Islet precursor cell (in vitro differentiated cells): ENCODE data around the gene FCHSD1.
A peak's percentile ranks its signal among the peaks of the same experiment; 100 is the strongest.

Experiments
- DNase-seq: peaks from one replicate; pipeline ENCODE4 v3.0.0-alpha.2; 2018

Gene FCHSD1

DNA sequence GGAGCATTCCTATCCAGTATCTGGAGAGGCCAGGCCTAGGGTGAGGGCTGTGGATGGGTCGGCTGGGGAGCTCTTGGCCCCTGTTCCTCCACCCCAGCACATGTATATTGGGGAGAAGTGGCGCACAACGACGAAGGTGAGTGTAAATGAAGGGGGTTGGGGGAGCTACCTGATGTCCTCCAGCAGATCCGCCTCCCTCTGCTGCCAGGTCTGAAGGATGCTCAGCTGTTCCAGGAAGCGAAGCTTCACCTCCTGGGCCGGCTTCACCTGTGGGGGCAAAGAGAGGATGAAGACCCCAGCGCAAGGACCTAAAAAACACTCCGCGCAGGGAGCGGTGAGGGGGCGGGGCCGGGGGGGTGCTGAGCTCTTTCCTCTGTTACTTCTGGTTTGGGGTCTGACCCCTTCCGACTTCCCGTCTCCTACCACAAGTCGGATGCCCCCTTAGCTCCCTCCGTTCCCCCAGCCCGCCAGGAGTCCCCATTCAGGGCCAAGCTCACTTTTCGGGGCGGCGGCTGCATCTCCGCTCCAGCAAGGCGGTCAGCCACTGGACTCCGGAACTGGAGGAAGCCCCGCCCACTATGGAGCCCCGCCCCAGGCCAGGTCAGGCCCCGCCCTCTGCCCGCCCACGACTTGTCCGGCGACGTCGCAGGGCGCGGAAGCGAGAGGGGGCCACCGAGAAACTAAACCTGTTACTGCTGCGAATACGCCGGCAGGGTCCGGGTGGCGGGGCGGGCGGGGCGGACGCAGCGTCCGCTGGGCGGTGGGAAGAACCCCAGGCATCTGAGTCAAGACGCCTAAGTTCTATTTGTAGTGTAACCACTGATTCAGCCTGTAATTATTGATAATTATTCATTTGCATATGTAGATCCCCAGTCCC lies at the start of gene FCHSD1:
TSS of gene FCHSD1 (minus strand) at position 568 of the 877 bp plus-strand sequence. CDS start at position 518, 50 bp downstream.
- peak; percentile 97 for DNase-seq

DNA sequence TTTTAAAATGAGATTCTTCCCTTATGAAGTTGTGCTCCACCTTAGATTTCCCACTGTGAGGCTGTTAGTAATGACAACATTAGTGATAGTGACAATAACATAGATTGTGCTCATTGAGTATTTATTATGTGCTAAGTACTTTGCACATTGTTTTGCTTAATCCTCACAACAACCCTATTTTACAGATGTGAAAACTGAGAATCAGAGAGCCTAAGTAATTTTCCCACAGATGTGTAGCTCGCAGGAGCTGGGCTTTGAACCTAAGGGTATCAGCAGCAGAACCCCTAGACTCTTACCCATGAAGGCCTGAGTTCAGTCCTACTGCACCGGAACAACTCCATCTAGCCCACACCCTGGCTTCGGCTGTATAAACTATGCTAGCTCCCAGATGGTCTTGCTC lies 46.4 kb upstream of the FCHSD1 start:
- no peak for DNase-seq

DNA sequence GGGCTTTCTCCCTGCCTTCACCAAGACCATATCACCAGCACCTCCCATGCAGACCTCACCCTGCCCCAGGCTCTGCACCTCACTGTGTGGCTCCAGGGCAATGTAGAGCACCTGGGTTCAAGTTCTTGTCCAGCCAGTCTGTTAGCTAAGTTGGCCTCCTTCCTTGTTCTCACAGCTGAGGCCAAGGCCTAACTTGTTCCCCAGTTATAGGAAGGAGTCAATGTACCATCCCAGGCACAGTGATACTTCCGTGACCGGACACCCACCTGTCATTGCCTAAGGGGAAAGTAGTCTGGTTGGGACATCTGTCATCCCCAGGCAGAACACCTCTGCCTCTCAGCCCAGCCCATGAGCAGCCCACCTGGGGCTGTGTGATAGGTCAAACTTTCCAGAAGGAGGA lies 45.2 kb upstream of the FCHSD1 start:
- no peak for DNase-seq

DNA sequence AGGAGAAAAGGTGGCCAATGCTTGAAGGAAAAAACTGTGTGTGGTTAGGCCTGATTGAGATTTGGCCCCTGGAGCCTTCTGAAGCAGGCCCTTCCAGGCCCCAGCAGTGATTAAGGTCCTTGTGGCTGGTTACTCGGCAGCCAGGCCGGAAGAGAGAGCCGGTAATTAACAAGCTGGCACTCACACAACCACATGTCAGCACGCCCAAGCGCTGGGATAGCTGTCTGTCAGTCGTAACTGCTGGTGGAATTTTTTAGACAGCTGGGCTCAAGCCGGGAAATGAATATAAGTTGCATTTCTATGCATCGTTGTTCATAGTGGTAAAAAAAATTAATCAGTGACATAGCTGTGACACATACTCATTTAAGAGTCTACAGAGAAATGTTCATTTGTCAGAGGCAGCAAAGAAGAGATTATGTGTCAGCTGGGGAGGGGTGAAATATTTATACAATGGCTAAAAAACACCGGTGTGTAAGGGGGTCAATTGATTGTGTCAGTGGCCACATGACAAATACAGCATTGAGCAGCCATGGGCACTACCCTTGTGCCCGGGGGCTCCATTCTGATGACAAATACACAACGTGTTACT lies 44.5 kb upstream of the FCHSD1 start:
- no peak for DNase-seq

DNA sequence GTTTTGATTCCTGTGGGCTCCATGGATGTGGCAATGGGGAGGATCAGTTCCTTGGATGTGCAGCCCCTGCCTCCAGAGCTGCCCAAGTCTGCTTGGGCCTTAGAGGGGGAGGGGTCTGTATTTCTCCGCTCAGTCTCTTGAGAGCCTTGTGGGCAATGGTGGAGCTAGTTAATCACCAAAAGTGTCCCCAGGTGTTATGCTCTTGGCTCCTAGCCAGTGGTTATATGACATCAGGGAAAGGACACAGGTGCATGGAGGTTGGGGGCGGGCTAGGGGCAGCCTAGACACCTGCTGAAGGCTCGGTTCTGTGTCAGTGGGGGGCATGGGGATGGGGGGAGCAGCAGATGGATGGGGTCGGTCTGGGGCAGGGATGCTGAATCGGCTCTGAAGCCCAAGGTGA lies 43.3 kb upstream of the FCHSD1 start:
- DNase-seq: no peak

DNA sequence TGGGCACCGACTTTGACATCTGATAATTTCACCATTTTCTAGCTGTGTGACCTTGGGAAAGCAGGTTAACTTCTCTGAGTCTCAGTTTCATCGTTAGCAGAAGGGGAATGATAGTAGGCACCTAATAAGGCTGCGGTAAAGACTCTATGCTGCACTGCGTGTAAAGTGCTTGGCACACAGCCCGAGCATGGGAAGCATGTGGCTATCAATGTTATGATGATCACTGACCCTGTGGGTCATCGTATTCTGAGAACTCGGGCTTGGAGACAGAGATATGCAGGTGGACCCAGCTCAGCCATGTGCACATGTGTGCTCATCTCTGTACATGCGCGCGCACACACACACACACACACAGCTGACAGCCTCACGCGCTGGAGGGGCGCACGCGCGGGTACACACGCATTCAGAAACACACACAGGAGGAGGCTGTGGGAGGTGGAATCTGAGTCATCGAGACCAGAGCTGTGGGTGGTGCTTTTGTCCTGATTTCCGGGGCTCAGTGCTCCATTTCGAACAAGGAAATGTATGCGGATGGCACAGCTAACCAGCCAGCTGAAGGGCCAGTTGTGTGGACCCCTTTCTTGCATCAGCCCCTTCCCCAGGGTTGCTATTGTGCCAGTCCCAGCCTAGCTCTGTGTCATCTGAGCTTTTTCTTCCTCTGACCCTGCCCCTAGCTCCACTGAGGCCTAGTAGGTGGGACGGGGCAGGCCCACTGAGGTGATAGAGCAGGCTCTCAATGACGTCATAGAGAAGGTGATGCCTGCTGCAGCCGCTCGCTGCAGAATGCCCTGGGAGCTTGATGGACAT lies 41.9 kb upstream of the FCHSD1 start:
- DNase-seq: no peak

DNA sequence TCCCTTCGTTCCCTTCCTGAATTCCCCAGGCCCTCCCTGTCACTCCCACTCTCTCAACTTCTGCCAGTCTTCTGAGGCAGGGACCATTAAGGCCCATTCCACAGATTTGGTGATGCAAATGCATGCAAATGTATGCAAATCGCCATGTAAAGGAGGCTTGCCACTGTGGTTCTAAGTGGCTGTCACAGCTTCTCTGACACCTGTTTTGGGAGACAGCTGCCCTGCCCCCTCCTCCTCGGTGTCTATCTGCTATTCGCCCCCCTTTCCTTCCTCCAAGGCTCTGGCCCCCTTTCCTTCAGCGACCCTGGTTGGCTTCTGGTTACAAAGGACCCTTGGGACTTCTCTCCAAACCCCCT lies 41.3 kb upstream of the FCHSD1 start:
- no peak for DNase-seq

DNA sequence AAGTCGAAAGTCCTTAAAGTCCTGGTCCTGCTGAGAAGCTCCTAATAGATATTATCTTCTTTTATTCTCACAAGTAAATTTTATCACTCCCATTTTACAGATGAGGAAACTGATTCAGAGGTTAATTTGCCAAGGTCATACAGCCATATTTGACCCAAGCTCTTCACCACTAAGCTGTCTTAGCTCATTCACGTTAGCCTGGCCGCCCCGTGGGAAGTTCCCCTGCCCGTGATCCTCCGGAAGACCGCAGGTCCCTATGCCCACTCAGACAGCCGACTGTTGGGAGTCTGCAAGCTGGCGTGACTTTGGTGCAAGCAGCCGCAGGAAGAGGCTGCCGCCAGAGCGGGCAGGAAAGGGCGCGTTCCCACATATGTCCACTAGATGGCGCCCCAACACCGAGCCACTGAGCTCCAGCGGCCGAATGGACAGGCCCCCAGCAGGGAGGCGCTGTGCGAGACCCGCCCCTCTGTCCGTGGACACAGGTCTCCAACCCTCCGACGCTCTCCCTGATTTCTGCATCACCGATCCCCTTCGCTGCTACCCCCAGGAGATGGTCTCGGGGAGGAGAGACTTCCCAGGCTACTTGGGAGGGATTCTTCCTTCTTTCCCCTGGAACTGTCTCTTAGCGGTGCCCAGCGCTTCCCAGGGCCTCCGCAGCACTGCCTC lies 40.8 kb upstream of the FCHSD1 start:
- DNase-seq: peak; percentile 93

DNA sequence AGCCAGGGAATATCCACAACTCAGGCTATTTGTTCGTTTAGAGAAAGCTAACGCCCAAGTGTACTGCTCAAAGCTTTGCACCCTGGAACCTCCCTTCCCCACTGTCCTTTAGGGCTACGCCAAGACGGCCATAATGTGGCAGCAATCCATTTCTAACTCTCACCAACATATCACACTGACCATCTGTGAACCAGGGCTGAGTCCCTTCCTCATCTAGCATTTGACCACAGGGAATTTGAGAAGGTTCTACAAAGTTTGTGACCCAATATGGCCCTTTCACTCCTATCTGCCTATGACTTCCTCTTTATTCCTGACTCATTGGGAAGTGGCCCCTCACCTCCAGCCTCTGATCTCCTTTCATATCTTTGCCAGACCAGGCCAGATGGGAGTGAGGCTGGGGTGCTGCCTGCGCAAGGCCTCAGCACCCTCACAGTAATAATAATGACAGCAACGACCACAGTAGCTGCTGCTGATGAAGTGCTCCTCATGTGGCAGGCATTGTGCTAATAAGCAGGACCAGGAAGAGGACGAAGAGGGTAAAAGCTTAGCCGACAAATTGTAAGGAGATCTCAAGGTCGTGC lies 40.2 kb upstream of the FCHSD1 start:
- no peak for DNase-seq

DNA sequence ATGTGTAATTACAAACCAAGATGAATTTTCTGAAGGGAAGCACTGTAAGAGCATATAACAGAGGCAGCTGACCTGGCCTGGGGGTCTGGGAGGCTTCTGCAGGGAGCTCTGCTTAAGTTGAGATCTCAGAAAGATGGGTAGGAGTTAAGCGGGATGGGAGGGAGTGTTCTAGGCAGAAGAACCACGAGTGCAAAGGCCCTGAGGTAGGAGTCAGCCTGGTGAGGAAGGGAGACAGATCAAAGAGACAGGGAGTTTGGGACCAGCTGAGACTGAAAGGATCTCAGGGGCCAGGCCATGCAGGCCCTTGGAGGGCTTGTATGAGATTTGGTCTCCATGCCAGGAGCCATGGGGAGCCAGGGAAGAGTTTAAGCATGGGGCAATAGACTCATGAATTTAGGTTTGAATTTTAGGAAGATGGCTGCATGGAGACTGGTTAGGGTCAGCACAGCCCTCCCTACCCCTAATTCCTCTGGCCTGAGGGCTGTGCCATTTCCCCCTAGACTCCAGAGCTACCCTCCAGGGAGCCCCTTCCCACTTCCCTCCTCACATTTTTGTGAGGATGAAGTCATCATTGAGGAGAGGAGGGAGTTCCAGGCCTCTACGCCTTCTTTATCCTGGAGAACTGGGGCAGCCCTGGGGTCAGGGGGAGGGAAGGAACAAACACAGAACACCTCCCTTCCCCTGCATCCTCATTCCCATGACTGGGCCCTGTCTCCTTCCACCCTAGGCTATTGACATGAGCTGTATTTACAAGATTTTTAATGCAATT lies 35.6 kb upstream of the FCHSD1 start:
- peak; percentile 87 for DNase-seq

DNA sequence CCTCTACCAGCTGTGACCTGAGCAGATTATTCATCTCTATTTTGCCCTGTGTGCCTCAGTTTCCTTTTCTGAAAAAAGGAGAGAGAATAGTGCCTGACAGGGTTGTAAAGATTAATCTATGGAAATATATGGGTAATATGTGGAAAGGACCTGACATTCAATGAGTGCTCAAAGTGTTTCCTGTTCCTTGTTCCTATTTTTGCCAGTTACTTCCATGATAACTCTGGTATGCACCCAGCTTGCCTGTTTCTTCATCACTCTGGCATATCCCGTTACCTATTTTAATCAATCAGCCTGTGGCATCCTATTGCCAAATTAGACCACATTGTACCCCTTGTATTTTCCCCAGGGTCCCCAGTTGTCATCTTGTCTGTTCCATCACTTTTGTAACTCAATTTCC lies 34.4 kb upstream of the FCHSD1 start:
- DNase-seq: no peak

DNA sequence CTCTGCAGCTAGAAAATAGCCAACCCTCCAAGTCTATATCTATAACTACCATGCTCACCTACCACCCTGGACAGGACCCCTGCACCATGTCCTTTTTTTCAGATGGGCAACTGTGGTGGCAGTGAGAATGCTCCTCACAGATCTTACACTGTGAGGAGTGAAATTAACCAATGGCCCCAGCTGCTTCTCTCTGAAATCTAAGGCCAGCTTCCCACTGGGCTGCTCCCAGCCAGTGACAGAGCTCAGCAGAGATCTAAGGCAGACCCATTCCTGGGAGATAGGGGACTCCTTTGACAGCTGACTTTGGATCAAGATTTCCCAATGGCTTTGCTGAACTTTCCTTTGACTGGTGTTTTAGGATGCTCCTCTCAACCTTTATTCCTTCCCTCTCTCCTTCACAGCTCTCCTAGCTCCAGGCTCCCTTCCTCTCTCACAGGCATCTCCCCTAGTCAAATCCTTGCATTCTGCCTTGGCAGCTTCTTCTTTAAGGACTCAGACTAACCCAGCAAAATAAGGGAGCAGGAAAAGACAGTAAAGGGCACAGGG lies 32.5 kb upstream of the FCHSD1 start:
- DNase-seq: no peak

DNA sequence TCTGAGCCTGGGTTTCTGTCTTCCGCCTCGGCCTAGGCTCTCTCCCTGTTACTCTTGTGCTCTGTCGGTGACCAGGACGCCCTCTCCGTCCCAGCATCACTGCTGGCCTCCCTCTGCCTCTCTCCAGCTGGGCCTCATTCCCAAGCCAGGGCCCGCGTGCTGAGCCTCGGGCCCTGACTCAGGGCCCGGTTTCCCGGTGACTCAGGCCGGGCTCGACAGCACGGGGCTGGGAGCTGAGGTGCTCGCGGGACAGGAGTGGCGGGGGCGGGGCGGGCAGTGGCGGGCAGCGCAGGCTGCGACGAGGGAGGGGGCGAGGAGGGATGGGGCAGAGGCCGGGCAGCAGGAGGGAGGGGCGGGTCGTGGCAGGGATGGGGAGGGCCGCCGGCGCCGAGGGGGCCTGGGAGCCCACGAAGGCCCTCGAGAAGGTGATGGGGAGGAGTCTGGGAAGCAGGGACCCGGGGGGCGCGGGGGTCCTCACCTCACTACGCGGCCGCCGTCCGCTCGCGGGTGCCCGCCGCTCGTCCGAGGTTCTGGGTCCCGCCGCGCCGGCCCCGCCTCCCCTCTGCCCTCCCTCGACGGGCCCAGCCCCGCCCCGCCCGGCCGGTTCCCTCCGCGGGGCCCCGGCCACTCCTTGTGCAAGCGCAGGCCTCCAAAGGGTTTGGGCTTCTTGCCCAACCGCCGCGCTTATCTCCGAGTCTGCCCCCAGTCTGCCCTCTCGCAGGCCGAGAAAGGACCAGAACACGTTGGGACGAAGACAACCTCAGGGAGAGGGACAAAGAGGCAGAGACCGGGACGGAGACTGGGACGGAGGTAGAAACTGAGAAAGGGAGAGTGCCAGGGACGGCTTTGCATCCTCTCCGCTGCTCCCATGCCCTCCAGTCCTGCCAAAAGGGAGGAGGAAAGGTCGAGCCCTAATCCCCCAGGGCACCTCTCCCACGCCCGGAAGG lies 30.8 kb upstream of the FCHSD1 start, which contains the start of gene ARAP3:
TSS of gene ARAP3 (minus strand) at position 536 of the 947 bp plus-strand sequence. CDS start 1,744 bp downstream, outside the sequence.
- DNase-seq: peak; percentile 92

DNA sequence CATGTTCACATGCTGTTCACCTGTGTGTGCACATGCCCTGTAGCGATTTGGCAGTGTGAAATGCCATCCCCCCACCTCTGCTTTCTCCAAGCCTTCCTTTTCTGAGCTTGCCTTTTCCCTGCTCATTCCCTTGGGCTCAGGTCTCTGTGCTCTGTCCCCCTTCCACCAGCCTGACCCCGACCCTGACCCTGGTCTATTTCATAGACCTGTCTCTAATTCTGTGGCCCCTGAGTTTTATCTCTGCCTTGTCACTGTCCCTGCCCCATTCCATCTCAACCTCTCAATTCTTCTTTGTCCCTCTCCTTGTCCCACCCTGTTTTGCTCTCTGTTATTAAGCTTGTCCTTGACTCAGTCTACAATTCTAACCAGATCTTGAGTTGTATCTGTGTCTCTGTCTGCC lies 30.1 kb upstream of the FCHSD1 start:
- no peak for DNase-seq

DNA sequence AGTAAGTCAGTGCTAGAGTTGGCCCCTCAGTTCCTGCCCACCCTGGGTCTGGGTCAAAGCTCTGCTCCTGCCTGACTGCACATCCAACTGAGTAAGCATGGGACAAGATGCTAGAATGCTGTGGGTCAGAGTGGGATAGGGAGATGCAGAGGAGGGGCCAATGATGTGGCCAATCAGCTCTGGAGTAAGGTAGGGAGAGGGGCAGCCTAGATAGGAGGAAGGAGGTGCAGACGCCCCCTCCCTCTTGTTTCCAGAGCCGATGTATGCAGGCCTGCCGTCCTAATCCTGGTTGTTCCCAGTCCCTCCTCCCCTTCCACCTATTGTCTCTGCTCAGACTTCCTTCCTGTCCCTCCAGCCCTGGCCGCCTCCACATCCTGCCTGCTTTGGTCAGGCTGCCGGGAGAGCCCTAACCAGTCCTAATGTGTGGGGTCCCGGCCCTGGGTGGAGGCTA lies 29.6 kb upstream of the FCHSD1 start:
- DNase-seq: peak; percentile 95

DNA sequence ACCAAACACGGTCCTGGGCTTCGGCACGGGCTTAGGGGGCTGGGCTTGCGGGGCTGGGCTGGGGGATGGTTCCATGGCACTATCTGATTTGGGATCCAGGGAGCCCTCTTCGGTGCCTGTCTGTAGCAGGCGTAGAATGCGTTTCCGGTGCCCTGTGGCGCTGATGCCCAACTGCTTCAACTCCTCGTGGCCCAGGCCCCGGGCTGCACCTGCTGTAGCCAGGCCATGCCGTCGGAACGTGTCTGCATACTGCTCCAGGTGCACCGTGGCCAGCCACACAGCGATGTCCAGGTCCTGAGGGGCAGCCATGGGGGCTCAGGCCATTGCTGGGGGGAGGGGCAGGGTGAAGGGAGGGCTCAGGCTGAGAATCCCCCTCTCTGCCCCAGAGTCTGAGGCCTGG lies 29.0 kb upstream of the FCHSD1 start:
- DNase-seq: no peak

DNA sequence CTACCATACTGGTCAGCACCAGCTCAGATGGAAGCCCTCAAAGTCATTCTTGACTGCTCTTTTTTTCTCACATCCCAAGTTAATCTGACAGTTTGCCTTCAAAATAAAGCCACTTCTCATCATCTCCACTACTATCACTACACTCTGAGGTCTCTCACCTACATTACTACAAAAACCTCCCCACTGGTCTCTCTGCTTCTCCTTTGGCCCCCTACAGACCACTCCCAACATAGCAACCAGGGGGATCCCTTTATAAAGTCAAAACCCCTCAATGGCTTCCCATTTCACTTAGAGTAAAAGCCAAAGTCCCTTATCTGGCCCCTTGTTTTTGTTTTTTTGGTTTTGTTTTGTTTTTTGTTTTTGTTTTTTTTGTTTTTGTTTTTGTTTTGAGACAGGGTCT lies 26.2 kb upstream of the FCHSD1 start:
- DNase-seq: no peak

DNA sequence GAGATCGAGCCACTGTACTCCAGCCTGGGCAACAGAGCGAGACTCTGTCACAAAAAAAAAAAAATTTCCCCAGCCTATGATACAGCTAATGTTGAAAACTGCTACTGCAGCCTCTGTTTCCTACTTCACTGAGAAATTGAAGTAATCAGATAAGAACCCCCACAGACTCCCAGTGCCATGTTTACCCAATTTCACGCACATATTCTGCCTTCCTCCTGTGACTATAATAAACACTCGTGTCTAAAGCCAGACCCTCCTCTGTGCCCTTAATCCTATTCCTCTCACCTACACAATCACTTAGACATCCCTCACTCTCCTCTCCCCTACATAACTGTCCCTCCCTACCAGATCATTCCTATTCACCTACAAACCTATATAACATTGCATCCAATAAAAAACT lies 24.5 kb upstream of the FCHSD1 start:
- no peak for DNase-seq

DNA sequence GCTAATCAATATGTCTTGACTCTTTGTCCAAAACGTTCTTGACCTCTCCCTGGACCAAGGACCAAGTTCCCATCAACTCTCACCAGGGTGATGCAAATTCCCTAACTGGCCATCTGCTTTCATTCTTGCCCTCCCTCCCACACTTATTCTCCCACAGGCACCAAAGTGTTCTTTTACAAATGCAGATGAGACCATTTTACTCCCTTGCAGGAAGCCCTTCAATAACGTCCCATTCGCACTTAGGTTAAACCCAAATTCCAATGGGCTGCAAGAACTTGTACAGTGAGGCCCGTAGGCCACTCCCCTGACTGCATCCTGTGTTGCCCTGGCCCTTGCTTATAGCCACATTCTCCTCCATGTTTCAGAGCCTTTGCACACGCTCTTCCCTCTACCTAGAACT lies 23.5 kb upstream of the FCHSD1 start:
- no peak for DNase-seq
